Small intestine (tissue), 7 donors: ENCODE results near the gene SMARCA2. TPM values are rescaled to one million over a fixed set of nuclear protein-coding genes. Genes with fewer than 3 reads are reported as not detected.
A peak's percentile ranks its signal among the peaks of the same experiment; 100 is the strongest.

Experiments
- DNase-seq, 2 donors: peaks; one replicate each; pipeline versions ENCODE4 v3.0.0 to v3.0.0-alpha.2; 2013
- FAIRE-seq: peaks from 2 replicates; lab custom pipeline; 2012; peaks lifted over from hg19 to GRCh38; lab: Jason Lieb, UNC
- H3K27ac ChIP-seq, 3 donors: one replicate each; pipeline ENCODE4 v1.5.1; 2013; ENCODE audit warnings: low read length in 2 of 3, mild to moderate bottlenecking in 2 of 3, control low read depth in 1 of 3, inconsistent platforms in 1 of 3, low read depth in 1 of 3, moderate library complexity in 1 of 3
- H3K27me3 ChIP-seq, 3 donors: one replicate each; pipeline ENCODE4 v1.6.1; 2013; ENCODE audit warnings: low read length in 3 of 3, inconsistent platforms in 1 of 3; ENCODE audit not compliant: control insufficient read depth in 3 of 3, insufficient read depth in 3 of 3
- H3K36me3 ChIP-seq, 3 donors: one replicate each; pipeline ENCODE4 v1.6.1; 2013; ENCODE audit warnings: low read length in 3 of 3, inconsistent platforms in 1 of 3, low read depth in 1 of 3, mild to moderate bottlenecking in 1 of 3, moderate library complexity in 1 of 3; ENCODE audit not compliant: control insufficient read depth in 3 of 3, insufficient read depth in 2 of 3
- H3K4me1 ChIP-seq, 3 donors: one replicate each; pipeline ENCODE4 v1.6.1; 2013; ENCODE audit warnings: low read length in 2 of 3, inconsistent platforms in 1 of 3, low read depth in 1 of 3, mild to moderate bottlenecking in 1 of 3, moderate library complexity in 1 of 3; ENCODE audit not compliant: control insufficient read depth in 3 of 3, insufficient read depth in 2 of 3
- H3K4me3 ChIP-seq, 3 donors: one replicate each; pipeline ENCODE4 v1.5.1; 2013; ENCODE audit warnings: low read length in 3 of 3, control low read depth in 1 of 3, inconsistent platforms in 1 of 3, low read depth in 1 of 3, mild to moderate bottlenecking in 1 of 3, moderate library complexity in 1 of 3
- H3K9me3 ChIP-seq, 2 donors: one replicate each; pipeline ENCODE4 v1.6.1; 2013; ENCODE audit warnings: low read depth in 1 of 2, low read length in 1 of 2; ENCODE audit not compliant: control insufficient read depth in 2 of 2, insufficient read depth in 1 of 2
- WGBS, 3 donors: extraction: QIAGEN DNeasy Blood & Tissue Kit; methylation state at CpG; one replicate each; pipeline ENCODE4 v1.1.7; 2013; 5-methylcytosine and 5-hydroxymethylcytosine counted together
- polyA plus RNA-seq, 4 donors: library from polyadenylated mRNA; stranded (reverse) in 3 of 4; unstranded in 1 of 4; fragments of 200-250 nt in 3 of 4; fragments of 120-200 nt in 1 of 4; gene quantifications; one replicate each; pipeline versions ENCODE4 v1.2.1 to v1.2.3, GENCODE V29; 2013
- donor health status: healthy with polysubstance abuse.
- donor health status: control.
- donor health status: control.
- donor health status: Bipolar disorder and iron deficiency.
- donor health status: healthy.

The SMARCA2 gene
- polyA plus RNA-seq, 4 donors: 28.2 to 58.7 (median 32.5) TPM

GRCh38 chr9:2122299-2122698, 107.2 kb downstream of the SMARCA2 start:
- FAIRE-seq: no peak
- Histone ChIP-seq H3K36me3 (peaks cover 18 to 25% (median 24%) of the 10 kb centered on the region in 3 donors), H3K27ac (no peak overlapping the region), H3K4me3 (no peak overlapping the region), H3K4me1 (peaks cover 0 to 2% (median 0%) of the 10 kb centered on the region in 3 donors), H3K9me3 (no peaks in the 10 kb centered on the region), H3K27me3 (no peaks in the 10 kb centered on the region)
- 83 to 97% (median 94%) methylated on average over 3 of the region's 3 CpGs for WGBS, 3 donors
- DNase-seq: no peak

- FAIRE-seq: no peak
- no peak overlapping the region for H3K4me3 ChIP-seq
- WGBS, 3 donors: 16 to 20% (median 18%) methylated on average over 2 of the region's 2 CpGs
- H3K9me3 ChIP-seq: no peaks in the 10 kb centered on the region
- no peak overlapping the region for H3K27ac ChIP-seq
- peaks cover 0 to 2% (median 0%) of the 10 kb centered on the region in 3 donors for H3K4me1 ChIP-seq
- H3K36me3 ChIP-seq: peaks cover 6 to 38% (median 7%) of the 10 kb centered on the region in 3 donors
- DNase-seq: peak in 1 of 2 donors; percentile 52
- no peaks in the 10 kb centered on the region for H3K27me3 ChIP-seq
Observed at GRCh38 chr9:2125906-2126305, 110.8 kb downstream of the SMARCA2 start.

- 59 to 76% (median 72%) methylated on average over 4 of the region's 4 CpGs for WGBS, 3 donors
- FAIRE-seq (no peak), DNase-seq (no peak)
- Histone ChIP-seq H3K27ac (peak overlapping the region in 1 of 3 donors; percentile 17), H3K4me1 (peaks cover 0 to 2% (median 0%) of the 10 kb centered on the region in 3 donors), H3K36me3 (peaks cover 6 to 38% (median 6%) of the 10 kb centered on the region in 3 donors), H3K4me3 (no peak overlapping the region), H3K9me3 (no peaks in the 10 kb centered on the region), H3K27me3 (no peaks in the 10 kb centered on the region)
Observed at GRCh38 chr9:2126331-2126803, 111.2 kb downstream of the SMARCA2 start.

GRCh38 chr9:2127486-2127885, 112.3 kb downstream of the SMARCA2 start:
- no peak for DNase-seq
- WGBS, 3 donors: 81 to 100% (median 86%) methylated on average over 1 of the region's 1 CpG
- FAIRE-seq: no peak
- no peak overlapping the region for H3K4me3 ChIP-seq
- no peaks in the 10 kb centered on the region for H3K27me3 ChIP-seq
- no peaks in the 10 kb centered on the region for H3K9me3 ChIP-seq
- H3K4me1 ChIP-seq: peaks cover 0 to 2% (median 0%) of the 10 kb centered on the region in 3 donors
- peaks cover 6 to 38% (median 6%) of the 10 kb centered on the region in 3 donors for H3K36me3 ChIP-seq
- no peak overlapping the region for H3K27ac ChIP-seq

GRCh38 chr9:2128141-2128540, 113.0 kb downstream of the SMARCA2 start:
- Histone ChIP-seq H3K4me3 (no peak overlapping the region), H3K27ac (no peak overlapping the region), H3K36me3 (peaks cover 4 to 38% (median 6%) of the 10 kb centered on the region in 3 donors), H3K4me1 (peaks cover 0 to 2% (median 0%) of the 10 kb centered on the region in 3 donors), H3K9me3 (no peaks in the 10 kb centered on the region), H3K27me3 (no peaks in the 10 kb centered on the region)
- 79 to 95% (median 91%) methylated on average over 3 of the region's 3 CpGs for WGBS, 3 donors
- no peak for FAIRE-seq
- no peak for DNase-seq

- FAIRE-seq: no peak
- Histone ChIP-seq H3K27me3 (no peaks in the 10 kb centered on the region), H3K4me3 (no peak overlapping the region), H3K9me3 (no peaks in the 10 kb centered on the region), H3K36me3 (peaks cover 4 to 35% (median 5%) of the 10 kb centered on the region in 3 donors), H3K27ac (no peak overlapping the region), H3K4me1 (peaks cover 0 to 2% (median 0%) of the 10 kb centered on the region in 3 donors)
- DNase-seq: no peak
- WGBS, 3 donors: 88 to 100% (median 96%) methylated on average over 1 of the region's 1 CpG
Observed at GRCh38 chr9:2128618-2129017, 113.5 kb downstream of the SMARCA2 start.

- Histone ChIP-seq H3K4me3 (no peak overlapping the region), H3K27ac (no peak overlapping the region), H3K36me3 (peaks cover 0 to 32% (median 0%) of the 10 kb centered on the region in 3 donors), H3K4me1 (peaks cover 0 to 2% (median 0%) of the 10 kb centered on the region in 3 donors), H3K9me3 (no peaks in the 10 kb centered on the region), H3K27me3 (no peaks in the 10 kb centered on the region)
- 85 to 93% (median 92%) methylated on average over 3 of the region's 3 CpGs for WGBS, 3 donors
- DNase-seq: no peak
- FAIRE-seq: no peak
Observed at GRCh38 chr9:2130941-2131340, 115.8 kb downstream of the SMARCA2 start.

- DNase-seq (peak; percentile 6 to 11), FAIRE-seq (no peak)
- Histone ChIP-seq H3K27ac (no peak overlapping the region), H3K36me3 (peaks cover 0 to 37% (median 0%) of the 10 kb centered on the region in 3 donors), H3K9me3 (no peaks in the 10 kb centered on the region), H3K4me1 (no peaks in the 10 kb centered on the region), H3K27me3 (no peaks in the 10 kb centered on the region), H3K4me3 (no peak overlapping the region)
- WGBS, 3 donors: 74 to 78% (median 77%) methylated on average over 3 of the region's 3 CpGs
Observed at GRCh38 chr9:2132484-2133082, 117.4 kb downstream of the SMARCA2 start.
